Right ventricle myocardium inferior (tissue), 1 donor: ENCODE results near the gene FAM174C. TPM values are rescaled to one million over a fixed set of nuclear protein-coding genes. Genes with fewer than 3 reads are reported as not detected.

Experiments
- ATAC-seq: fragments of 200-7000 bp; cut with Tn5 transposase; one replicate; pipeline ENCODE4 v1.9.1; 2020; ENCODE audit warnings: mild to moderate bottlenecking, moderate library complexity
- DNase-seq: peaks from one replicate; pipeline ENCODE4 v3.0.0; 2021; ENCODE audit errors: missing footprints
- intact Hi-C: fragments of 100-400 bp; cut with DNase I; formaldehyde crosslinking; loops from one replicate; pipeline ENCODE4 v1.11.0; 2022
- total RNA-seq: library from RNA; stranded (reverse); fragmentation: NEBNext Ultra II Directional; extraction: Animal tissue kit (Norgen Biotek cat#: 25700); gene quantifications from one replicate; pipeline ENCODE4 v1.2.1, GENCODE V29; 2021
- donor health status: DM: no; HTN: yes; CAD: no; lungs with severe emphysema.

Gene FAM174C
- total RNA-seq, 1 donor from 2014 or later = 13.1 TPM

GRCh38 chr19:1278713-1279660 lies 3.7 kb downstream of the FAM174C start:
- intact Hi-C loops = loop anchor here (5.0 kb wide), 3 partner anchors 103 to 228 kb away; partner anchors contain the start of genes DAZAP1 and NDUFS7
- ATAC-seq = no peak
- DNase-seq = no peak

GRCh38 chr19:1279782-1280341 lies 4.5 kb downstream of the FAM174C start:
- ATAC-seq (peak; percentile 26), DNase-seq (peak; percentile 87)
- intact Hi-C loops = loop anchor here (5.0 kb wide), 3 partner anchors 102 to 227 kb away; partner anchors contain the start of genes DAZAP1 and NDUFS7

GRCh38 chr19:1280636-1281568 lies 5.6 kb downstream of the FAM174C start:
- DNase-seq (no peak), ATAC-seq (no peak)
- intact Hi-C loops = no loop called here

- DNase-seq (no peak), ATAC-seq (no peak)
- intact Hi-C loops = no loop called here
Measured at GRCh38 chr19:1281569-1282287, 6.4 kb downstream of the FAM174C start.

GRCh38 chr19:1282588-1283206 lies 7.4 kb downstream of the FAM174C start:
- DNase-seq = no peak
- intact Hi-C loops = no loop called here
- ATAC-seq = no peak

GRCh38 chr19:1283207-1283916 lies 8.0 kb downstream of the FAM174C start:
- intact Hi-C loops = no loop called here
- DNase-seq = no peak
- ATAC-seq = no peak

- ATAC-seq (no peak), DNase-seq (no peak)
- intact Hi-C loops = no loop called here
Measured at GRCh38 chr19:1283917-1284292, 8.6 kb downstream of the FAM174C start.

GRCh38 chr19:1284293-1284978 lies 9.1 kb downstream of the FAM174C start:
- ATAC-seq (no peak), DNase-seq (no peak)
- intact Hi-C loops = no loop called here

GRCh38 chr19:1284979-1285736 lies 9.8 kb downstream of the FAM174C start:
- DNase-seq = no peak
- ATAC-seq = no peak
- intact Hi-C loops = no loop called here

- intact Hi-C loops = no loop called here
- ATAC-seq (no peak), DNase-seq (no peak)
Measured at GRCh38 chr19:1285737-1286360, 10.5 kb downstream of the FAM174C start, which contains the start of gene EFNA2. Gene EFNA2 (plus strand): TSS chr19:1285873. CDS start chr19:1286169, 296 bp downstream.

GRCh38 chr19:1286487-1287353 lies 11.4 kb downstream of the FAM174C start:
- intact Hi-C loops = no loop called here
- ATAC-seq (no peak), DNase-seq (no peak)

- no peak for DNase-seq
- no peak for ATAC-seq
- intact Hi-C loops = no loop called here
Measured at GRCh38 chr19:1287354-1288225, 12.3 kb downstream of the FAM174C start.

- DNase-seq (no peak), ATAC-seq (no peak)
- intact Hi-C loops = no loop called here
Measured at GRCh38 chr19:1288226-1288612, 12.9 kb downstream of the FAM174C start.
